Testis (tissue), 2 donors: ENCODE data around the gene RAB25.

Experiments
- CTCF ChIP-seq, 3 experiments: fragments of 450-650 bp in 2 of 3; fragments of 200-600 bp in 1 of 3; sonication (generic) in 1 of 3; IDR thresholded peaks; one replicate each; pipeline ENCODE4 v1.5.1; 2016 to 2019; ENCODE audit warnings: antibody characterized with exemption in 3 of 3, mild to moderate bottlenecking in 2 of 3, moderate library complexity in 1 of 3
- POLR2A ChIP-seq: fragments of 450-650 bp; IDR thresholded peaks from one replicate; pipeline ENCODE4 v1.6.1; 2017; ENCODE audit warnings: antibody characterized with exemption, mild to moderate bottlenecking, moderate library complexity

GRCh38 chr1:156067262-156067661, 6.3 kb downstream of the RAB25 start:
- TF ChIP-seq CTCF (IDR thresholded peaks at IDR 0.05) (no peak), POLR2A (no peak)
